ENCODE measurements around the gene UGT1A10. TPM values are rescaled to one million over a fixed set of nuclear protein-coding genes. Genes with fewer than 3 reads are reported as not detected.

UGT1A10 gene
- total RNA-seq, 1 experiment from 2014 or later = not detected

GRCh38 chr2:233803292-233803911 lies 167.2 kb downstream of the UGT1A10 start:
- H3K4ac ChIP-seq (ENCODE audit: low read depth, low read length) = no peak overlapping the region
- Mint-ChIP-seq H3K9me3 (peaks cover 14 to 21% of the 10 kb centered on the region in 2 experiments), H3K27me3 (ENCODE audit: low read depth) (peaks cover 15% of the 10 kb centered on the region), H3K4me3 (no peak overlapping the region), H3K4me1 (peaks cover 2 to 4% of the 10 kb centered on the region in 2 experiments; a peak in 3 of 4 replicates), H3K27ac (no peak overlapping the region), H3K36me3 (ENCODE audit: insufficient read depth in 1 of 3, low read depth in 3 of 3) (peaks cover 0 to 5% (median 4%) of the 10 kb centered on the region in 3 experiments; a peak in 2 of 7 replicates)
- H2BK5ac ChIP-seq (ENCODE audit: insufficient read length, low read length) = no peak overlapping the region
- no peaks in the 10 kb centered on the region for H4K20me1 ChIP-seq (ENCODE audit: control insufficient read depth, insufficient read depth, insufficient read length)
- no peak overlapping the region for H3K27ac ChIP-seq (ENCODE audit: insufficient read length, low read depth, low read length)
- no peak overlapping the region for H4K8ac ChIP-seq (replicated peaks; ENCODE audit: insufficient read length, low read depth, low read length)
- no peaks in the 10 kb centered on the region for H3K27me3 ChIP-seq (ENCODE audit: insufficient read depth, low read length)
- no peak overlapping the region for H2AFZ ChIP-seq (ENCODE audit: low read length)
- no peaks in the 10 kb centered on the region for H3K9me3 ChIP-seq (ENCODE audit: control insufficient read depth, low read depth, low read length)
- H3T11ph ChIP-seq (ENCODE audit: low read length) = no peak overlapping the region
- DNase-seq = no peak
- H2AK5ac ChIP-seq (ENCODE audit: insufficient read length, low read length) = no peak overlapping the region
- H3K4me2 ChIP-seq (ENCODE audit: insufficient read depth, insufficient read length, low read length) = no peak overlapping the region
- H3K23me2 ChIP-seq (ENCODE audit: insufficient read length, low read depth, low read length, poor library complexity, severe bottlenecking) = no peaks in the 10 kb centered on the region
- no peaks in the 10 kb centered on the region for H3K4me1 ChIP-seq (ENCODE audit: insufficient read depth, low read length)
- WGBS (ENCODE audit: extremely low coverage, insufficient read length, low lambda C conversion rate) = no CpG with 5 or more reads among the region's 2 CpGs
- no peak overlapping the region for H3K23ac ChIP-seq (ENCODE audit: insufficient read length, low read depth, low read length)
- no peaks in the 10 kb centered on the region for H3K79me2 ChIP-seq (ENCODE audit: insufficient read depth, low read length)
- no peak overlapping the region for H3K9ac ChIP-seq (ENCODE audit: extremely low read depth, insufficient read length, low read length)
- no peaks in the 10 kb centered on the region for H3K79me1 ChIP-seq (ENCODE audit: insufficient read depth, low read depth, low read length, poor library complexity, severe bottlenecking)
- no peak overlapping the region for H2BK120ac ChIP-seq (ENCODE audit: low read depth, low read length, poor library complexity, severe bottlenecking)
- no peak overlapping the region for H3K18ac ChIP-seq (ENCODE audit: insufficient read length, low read depth, low read length)
- no peak overlapping the region for H4K91ac ChIP-seq (ENCODE audit: insufficient read length, low read depth, low read length)
- no peak overlapping the region for H4K5ac ChIP-seq (ENCODE audit: insufficient read length, low read depth, low read length)
- no peak overlapping the region; the same call in 1 of the 2 replicates for H3K14ac ChIP-seq (ENCODE audit: insufficient read depth, low read length)
- H2BK12ac ChIP-seq (ENCODE audit: insufficient read length, low read depth, low read length) = no peak overlapping the region
- H2BK15ac ChIP-seq (ENCODE audit: low read depth, low read length) = no peak overlapping the region
- no peak overlapping the region for H3K56ac ChIP-seq (ENCODE audit: insufficient read length, low read depth, low read length)
- no peak overlapping the region for H2BK20ac ChIP-seq (ENCODE audit: low read depth, low read length, poor library complexity, severe bottlenecking)
- TF ChIP-seq CTCF (conservative IDR thresholded peaks at IDR 0.05) = no peak
